ENCODE measurements around the gene INHBE. TPM values are rescaled to one million over a fixed set of nuclear protein-coding genes. Genes with fewer than 3 reads are reported as not detected.
"Not testable (repeated sequence)": the region's sequence is repeated elsewhere in the genome, so short reads cannot be mapped to it uniquely, and the experiment has no call there.

Gene INHBE
- total and polyA plus RNA-seq, 2 experiments from 2014 or later = 5.6 to 29.0 TPM

DNA sequence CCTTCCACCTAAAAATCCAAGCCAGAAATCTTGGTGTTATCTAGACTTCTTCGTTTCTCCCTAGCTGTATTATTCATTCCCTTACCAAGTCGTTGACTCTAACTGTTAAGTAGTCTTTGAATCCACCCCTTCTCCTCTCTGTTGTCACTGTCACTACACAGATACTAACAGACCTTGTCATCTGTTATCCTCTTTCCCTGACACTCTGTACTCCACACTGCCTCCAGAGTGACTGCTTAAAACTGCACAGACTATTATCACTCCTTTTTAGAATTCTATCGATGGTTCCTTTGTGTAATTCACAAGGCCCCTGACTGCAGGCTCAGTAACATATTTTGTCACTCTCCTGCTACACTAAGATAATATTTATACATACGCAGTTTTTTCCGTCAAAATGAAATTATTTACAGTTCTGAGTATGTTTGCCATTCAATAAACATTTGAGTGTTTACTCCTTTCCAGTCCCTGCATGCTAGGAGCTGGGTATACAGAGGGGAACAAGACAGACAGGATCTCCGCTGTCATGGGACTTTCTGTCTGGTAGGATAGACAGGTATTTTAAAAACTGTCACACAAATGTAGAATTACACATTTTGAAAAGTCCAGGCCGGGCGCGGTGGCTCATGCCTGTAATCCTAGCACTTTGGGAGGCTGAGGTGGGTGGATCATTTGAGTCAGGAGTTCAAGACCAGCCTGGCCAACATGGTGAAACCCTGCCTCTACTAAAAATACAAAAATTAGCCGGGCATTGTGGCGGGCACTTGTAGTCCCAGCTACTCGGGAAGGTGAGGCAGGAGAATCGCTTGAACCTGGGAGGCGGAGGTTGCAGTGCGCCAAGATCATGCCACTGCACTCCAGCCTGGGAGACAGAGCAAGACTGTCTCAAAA lies 36.5 kb downstream of the INHBE start:
- Mint-ChIP-seq H3K27me3 (ENCODE audit: insufficient read depth, low read depth, poor library complexity) (peaks cover 19% of the 10 kb centered on the region), H3K27ac (peak overlapping the region; percentile 5; the same call in 1 of the 2 replicates), H3K36me3 (ENCODE audit: low read depth) (peaks cover 82% of the 10 kb centered on the region), H3K9me3 (no peaks in the 10 kb centered on the region), H3K4me1 (peaks cover 10% of the 10 kb centered on the region), H3K4me3 (peak overlapping the region; percentile 1; the same call in 2 of the 3 replicates)
- Histone ChIP-seq H3K27me3 (ENCODE audit: insufficient read depth) (no peaks in the 10 kb centered on the region), H3K4me2 (no peak overlapping the region), H3K27ac (ENCODE audit: low read depth) (no peak overlapping the region), H3K4me3 (no peak overlapping the region), H3K9me2 (ENCODE audit: insufficient read depth) (no peaks in the 10 kb centered on the region), H3K36me3 (ENCODE audit: insufficient read depth) (peaks cover 61% of the 10 kb centered on the region), H3K4me1 (ENCODE audit: insufficient read depth) (no peaks in the 10 kb centered on the region; the same call in 1 of the 2 replicates), H3K79me2 (replicated peaks; ENCODE audit: insufficient read depth) (peaks cover 38% of the 10 kb centered on the region), H2AFZ (no peak overlapping the region), H3F3A (replicated peaks; ENCODE audit: low read depth) (peaks cover 43% of the 10 kb centered on the region), H4K20me1 (replicated peaks; ENCODE audit: insufficient read depth) (peaks cover 37% of the 10 kb centered on the region)
- DNase-seq (ENCODE audit: low spot score) = peak; percentile 24
- ATAC-seq = no peak
- TF ChIP-seq, protein P1, sequence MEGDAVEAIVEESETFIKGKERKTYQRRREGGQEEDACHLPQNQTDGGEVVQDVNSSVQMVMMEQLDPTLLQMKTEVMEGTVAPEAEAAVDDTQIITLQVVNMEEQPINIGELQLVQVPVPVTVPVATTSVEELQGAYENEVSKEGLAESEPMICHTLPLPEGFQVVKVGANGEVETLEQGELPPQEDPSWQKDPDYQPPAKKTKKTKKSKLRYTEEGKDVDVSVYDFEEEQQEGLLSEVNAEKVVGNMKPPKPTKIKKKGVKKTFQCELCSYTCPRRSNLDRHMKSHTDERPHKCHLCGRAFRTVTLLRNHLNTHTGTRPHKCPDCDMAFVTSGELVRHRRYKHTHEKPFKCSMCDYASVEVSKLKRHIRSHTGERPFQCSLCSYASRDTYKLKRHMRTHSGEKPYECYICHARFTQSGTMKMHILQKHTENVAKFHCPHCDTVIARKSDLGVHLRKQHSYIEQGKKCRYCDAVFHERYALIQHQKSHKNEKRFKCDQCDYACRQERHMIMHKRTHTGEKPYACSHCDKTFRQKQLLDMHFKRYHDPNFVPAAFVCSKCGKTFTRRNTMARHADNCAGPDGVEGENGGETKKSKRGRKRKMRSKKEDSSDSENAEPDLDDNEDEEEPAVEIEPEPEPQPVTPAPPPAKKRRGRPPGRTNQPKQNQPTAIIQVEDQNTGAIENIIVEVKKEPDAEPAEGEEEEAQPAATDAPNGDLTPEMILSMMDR (conservative IDR thresholded peaks at IDR 0.05; ENCODE audit: low read depth in 2 of 2) = peak in 1 of 2 experiments; percentile 25; a peak in 1 of 4 replicates
- TF ChIP-seq POLR2AphosphoS5 (IDR thresholded peaks at IDR 0.05; ENCODE audit: low read depth) = no peak
- TF ChIP-seq ZNF114 (CRISPR knock-in tag; IDR thresholded peaks at IDR 0.05) = no peak

DNA sequence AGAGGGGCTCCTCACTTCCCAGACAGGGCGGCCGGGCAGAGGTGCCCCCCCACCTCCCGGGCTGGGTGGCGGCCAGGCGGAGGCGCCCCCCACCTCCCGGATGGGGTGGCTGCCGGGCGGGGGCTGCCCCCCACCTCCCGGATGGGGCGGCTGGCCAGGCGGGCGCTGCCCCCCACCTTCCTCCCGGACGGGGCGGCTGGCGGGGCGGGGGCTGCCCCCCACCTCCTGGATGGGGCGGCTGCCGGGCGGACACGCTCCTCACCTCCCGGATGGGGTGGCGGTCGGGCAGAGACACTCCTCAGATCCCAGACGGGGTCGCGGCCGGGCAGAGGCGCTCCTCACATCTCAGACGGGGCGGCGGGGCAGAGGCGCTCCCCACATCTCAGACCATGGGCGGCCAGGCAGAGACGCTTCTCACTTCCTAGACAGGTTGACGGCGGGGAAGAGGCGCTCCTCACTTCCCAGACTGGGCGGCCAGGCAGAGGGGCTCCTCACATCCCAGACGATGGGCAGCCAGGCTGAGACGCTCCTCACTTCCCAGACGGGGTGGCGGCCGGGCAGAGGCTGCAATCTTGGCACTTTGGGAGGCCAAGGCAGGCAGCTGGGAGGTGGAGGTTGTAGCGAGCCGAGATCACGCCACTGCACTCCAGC lies 40.1 kb downstream of the INHBE start:
- H3K27me3 Mint-ChIP-seq (ENCODE audit: insufficient read depth, low read depth, poor library complexity) = peaks cover 13% of the 10 kb centered on the region

DNA sequence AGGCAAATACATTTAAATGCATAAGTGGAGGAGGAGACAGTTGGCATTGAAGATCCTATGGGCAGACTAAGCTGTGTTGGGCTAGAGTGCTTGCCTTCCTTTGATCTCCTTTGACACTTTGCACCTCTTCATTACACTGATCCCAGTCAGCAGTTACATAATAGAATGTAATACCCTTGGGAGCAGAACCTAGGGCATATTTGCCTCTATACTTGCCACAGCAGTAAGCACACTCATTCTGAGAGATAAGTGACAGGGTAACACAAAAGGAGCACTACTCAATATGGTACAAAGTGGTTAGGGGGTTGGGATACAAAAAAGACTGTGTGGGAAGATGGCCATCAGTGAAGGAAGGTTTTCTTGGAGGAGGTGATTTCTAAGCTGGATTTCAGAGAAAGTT lies 41.7 kb downstream of the INHBE start:
- Mint-ChIP-seq H3K36me3 (ENCODE audit: low read depth) (peaks cover 92% of the 10 kb centered on the region), H3K27ac (no peak overlapping the region; the same call in 1 of the 2 replicates), H3K4me1 (peaks cover 2% of the 10 kb centered on the region; the same call in 2 of the 3 replicates), H3K27me3 (ENCODE audit: insufficient read depth, low read depth, poor library complexity) (peaks cover 13% of the 10 kb centered on the region), H3K4me3 (no peak overlapping the region; the same call in 2 of the 3 replicates), H3K9me3 (no peaks in the 10 kb centered on the region)
- no peak for DNase-seq (ENCODE audit: low spot score)
- Histone ChIP-seq H3K27me3 (ENCODE audit: insufficient read depth) (no peaks in the 10 kb centered on the region), H3K4me1 (ENCODE audit: insufficient read depth) (no peaks in the 10 kb centered on the region), H3K27ac (ENCODE audit: low read depth) (0 out of 2 replicates have a peak overlapping the region, but pooled peaks have one; percentile 63), H4K20me1 (replicated peaks; ENCODE audit: insufficient read depth) (peaks cover 35% of the 10 kb centered on the region), H3F3A (replicated peaks; ENCODE audit: low read depth) (peaks cover 37% of the 10 kb centered on the region), H3K36me3 (ENCODE audit: insufficient read depth) (peaks cover 75% of the 10 kb centered on the region), H2AFZ (no peak overlapping the region), H3K4me3 (no peak overlapping the region), H3K4me2 (no peak overlapping the region), H3K9me2 (ENCODE audit: insufficient read depth) (no peaks in the 10 kb centered on the region), H3K79me2 (replicated peaks; ENCODE audit: insufficient read depth) (peaks cover 23% of the 10 kb centered on the region)
- TF ChIP-seq EZH2 (IDR thresholded peaks at IDR 0.05; ENCODE audit: low read depth, unreplicated experiment) (no peak), ZNF114 (CRISPR knock-in tag; IDR thresholded peaks at IDR 0.05) (no peak), NANOG (IDR thresholded peaks at IDR 0.05; ENCODE audit: borderline replicate concordance) (no peak)
- TF ChIP-seq, protein P2, sequence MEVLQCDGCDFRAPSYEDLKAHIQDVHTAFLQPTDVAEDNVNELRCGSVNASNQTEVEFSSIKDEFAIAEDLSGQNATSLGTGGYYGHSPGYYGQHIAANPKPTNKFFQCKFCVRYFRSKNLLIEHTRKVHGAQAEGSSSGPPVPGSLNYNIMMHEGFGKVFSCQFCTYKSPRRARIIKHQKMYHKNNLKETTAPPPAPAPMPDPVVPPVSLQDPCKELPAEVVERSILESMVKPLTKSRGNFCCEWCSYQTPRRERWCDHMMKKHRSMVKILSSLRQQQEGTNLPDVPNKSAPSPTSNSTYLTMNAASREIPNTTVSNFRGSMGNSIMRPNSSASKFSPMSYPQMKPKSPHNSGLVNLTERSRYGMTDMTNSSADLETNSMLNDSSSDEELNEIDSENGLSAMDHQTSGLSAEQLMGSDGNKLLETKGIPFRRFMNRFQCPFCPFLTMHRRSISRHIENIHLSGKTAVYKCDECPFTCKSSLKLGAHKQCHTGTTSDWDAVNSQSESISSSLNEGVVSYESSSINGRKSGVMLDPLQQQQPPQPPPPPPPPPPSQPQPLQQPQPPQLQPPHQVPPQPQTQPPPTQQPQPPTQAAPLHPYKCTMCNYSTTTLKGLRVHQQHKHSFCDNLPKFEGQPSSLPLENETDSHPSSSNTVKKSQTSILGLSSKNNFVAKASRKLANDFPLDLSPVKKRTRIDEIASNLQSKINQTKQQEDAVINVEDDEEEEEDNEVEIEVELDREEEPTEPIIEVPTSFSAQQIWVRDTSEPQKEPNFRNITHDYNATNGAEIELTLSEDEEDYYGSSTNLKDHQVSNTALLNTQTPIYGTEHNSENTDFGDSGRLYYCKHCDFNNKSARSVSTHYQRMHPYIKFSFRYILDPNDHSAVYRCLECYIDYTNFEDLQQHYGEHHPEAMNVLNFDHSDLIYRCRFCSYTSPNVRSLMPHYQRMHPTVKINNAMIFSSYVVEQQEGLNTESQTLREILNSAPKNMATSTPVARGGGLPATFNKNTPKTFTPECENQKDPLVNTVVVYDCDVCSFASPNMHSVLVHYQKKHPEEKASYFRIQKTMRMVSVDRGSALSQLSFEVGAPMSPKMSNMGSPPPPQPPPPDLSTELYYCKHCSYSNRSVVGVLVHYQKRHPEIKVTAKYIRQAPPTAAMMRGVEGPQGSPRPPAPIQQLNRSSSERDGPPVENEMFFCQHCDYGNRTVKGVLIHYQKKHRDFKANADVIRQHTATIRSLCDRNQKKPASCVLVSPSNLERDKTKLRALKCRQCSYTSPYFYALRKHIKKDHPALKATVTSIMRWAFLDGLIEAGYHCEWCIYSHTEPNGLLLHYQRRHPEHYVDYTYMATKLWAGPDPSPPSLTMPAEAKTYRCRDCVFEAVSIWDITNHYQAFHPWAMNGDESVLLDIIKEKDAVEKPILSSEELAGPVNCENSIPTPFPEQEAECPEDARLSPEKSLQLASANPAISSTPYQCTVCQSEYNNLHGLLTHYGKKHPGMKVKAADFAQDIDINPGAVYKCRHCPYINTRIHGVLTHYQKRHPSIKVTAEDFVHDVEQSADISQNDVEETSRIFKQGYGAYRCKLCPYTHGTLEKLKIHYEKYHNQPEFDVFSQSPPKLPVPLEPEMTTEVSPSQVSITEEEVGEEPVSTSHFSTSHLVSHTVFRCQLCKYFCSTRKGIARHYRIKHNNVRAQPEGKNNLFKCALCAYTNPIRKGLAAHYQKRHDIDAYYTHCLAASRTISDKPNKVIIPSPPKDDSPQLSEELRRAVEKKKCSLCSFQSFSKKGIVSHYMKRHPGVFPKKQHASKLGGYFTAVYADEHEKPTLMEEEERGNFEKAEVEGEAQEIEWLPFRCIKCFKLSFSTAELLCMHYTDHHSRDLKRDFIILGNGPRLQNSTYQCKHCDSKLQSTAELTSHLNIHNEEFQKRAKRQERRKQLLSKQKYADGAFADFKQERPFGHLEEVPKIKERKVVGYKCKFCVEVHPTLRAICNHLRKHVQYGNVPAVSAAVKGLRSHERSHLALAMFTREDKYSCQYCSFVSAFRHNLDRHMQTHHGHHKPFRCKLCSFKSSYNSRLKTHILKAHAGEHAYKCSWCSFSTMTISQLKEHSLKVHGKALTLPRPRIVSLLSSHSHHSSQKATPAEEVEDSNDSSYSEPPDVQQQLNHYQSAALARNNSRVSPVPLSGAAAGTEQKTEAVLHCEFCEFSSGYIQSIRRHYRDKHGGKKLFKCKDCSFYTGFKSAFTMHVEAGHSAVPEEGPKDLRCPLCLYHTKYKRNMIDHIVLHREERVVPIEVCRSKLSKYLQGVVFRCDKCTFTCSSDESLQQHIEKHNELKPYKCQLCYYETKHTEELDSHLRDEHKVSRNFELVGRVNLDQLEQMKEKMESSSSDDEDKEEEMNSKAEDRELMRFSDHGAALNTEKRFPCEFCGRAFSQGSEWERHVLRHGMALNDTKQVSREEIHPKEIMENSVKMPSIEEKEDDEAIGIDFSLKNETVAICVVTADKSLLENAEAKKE (CRISPR knock-in tag; IDR thresholded peaks at IDR 0.05) = no peak
- no peak for ATAC-seq

More for the DNA sequence above, 40.1 kb downstream of the INHBE start:
- peaks cover 92% of the 10 kb centered on the region for H3K36me3 Mint-ChIP-seq (ENCODE audit: low read depth)
- H3K9me3 Mint-ChIP-seq; H3K4me2 ChIP-seq; H3K27ac ChIP-seq (ENCODE audit: low read depth); DNase-seq (ENCODE audit: low spot score); H3K27ac Mint-ChIP-seq; H3K4me3 Mint-ChIP-seq; H3K4me1 Mint-ChIP-seq; ATAC-seq; H3K9me2 ChIP-seq (ENCODE audit: insufficient read depth); H2AFZ ChIP-seq; H3K4me1 ChIP-seq (ENCODE audit: insufficient read depth); H3K27me3 ChIP-seq (ENCODE audit: insufficient read depth); H3K4me3 ChIP-seq: not testable (repeated sequence)
- Histone ChIP-seq H3K79me2 (replicated peaks; ENCODE audit: insufficient read depth) (peaks cover 30% of the 10 kb centered on the region), H4K20me1 (replicated peaks; ENCODE audit: insufficient read depth) (peaks cover 41% of the 10 kb centered on the region), H3F3A (replicated peaks; ENCODE audit: low read depth) (peaks cover 42% of the 10 kb centered on the region), H3K36me3 (ENCODE audit: insufficient read depth) (peaks cover 75% of the 10 kb centered on the region)
